Activated CD4-positive, alpha-beta T cell treated with anti-CD3 and anti-CD28 coated beads, Interleukin-10, Interleukin-2, amounts not matched to agents 100 ng/mL and 50 ng/mL, durations not matched to agents 16 hours and 8 hours (primary cell): Measurements from ENCODE around the gene SH3GL1.

Experiments
- DNase-seq: peaks from one replicate; pipeline ENCODE4 v3.0.0-alpha.2; 2020

SH3GL1 gene

DNA sequence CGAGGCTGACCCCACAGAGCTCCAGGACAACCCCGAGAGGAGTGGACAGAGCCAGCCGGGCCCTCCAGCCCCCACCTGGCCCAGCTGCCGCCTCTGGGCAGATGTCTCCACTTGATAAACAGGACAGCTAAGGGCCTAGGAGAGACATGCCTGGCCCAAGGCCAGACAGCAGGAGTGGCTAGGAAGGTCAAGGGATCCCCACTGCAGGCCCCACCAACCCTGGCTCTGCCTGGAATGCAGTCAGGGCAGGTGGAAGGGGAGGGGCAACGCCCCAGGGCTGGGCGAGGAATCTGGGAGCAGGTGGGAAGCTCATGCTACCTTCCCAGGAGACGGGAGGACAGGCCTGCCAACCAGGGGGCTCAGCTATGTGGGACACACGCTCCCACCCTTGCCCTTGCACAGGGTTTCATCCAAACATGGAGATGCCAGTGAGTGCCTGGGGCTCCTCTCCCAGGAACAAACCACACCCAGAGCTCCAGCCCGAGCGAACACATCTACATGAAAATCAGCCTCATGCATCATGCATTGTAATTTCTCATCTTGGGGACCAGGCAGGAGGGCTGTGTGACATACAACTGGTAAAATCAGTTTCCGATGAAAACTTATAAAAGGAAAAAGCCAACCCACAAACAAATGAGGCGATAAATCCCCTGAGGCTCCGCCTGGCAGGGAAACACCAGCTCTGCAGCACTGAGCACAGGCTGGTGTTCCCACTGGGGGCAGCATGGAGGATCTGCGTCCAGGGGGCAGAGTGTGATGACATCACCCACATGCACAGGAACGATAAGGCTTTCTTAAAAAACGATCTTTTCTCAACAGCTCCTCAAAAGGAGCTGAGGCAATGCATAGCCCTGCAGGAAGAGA, 25.0 kb downstream of the SH3GL1 start:
- DNase-seq: no peak

DNA sequence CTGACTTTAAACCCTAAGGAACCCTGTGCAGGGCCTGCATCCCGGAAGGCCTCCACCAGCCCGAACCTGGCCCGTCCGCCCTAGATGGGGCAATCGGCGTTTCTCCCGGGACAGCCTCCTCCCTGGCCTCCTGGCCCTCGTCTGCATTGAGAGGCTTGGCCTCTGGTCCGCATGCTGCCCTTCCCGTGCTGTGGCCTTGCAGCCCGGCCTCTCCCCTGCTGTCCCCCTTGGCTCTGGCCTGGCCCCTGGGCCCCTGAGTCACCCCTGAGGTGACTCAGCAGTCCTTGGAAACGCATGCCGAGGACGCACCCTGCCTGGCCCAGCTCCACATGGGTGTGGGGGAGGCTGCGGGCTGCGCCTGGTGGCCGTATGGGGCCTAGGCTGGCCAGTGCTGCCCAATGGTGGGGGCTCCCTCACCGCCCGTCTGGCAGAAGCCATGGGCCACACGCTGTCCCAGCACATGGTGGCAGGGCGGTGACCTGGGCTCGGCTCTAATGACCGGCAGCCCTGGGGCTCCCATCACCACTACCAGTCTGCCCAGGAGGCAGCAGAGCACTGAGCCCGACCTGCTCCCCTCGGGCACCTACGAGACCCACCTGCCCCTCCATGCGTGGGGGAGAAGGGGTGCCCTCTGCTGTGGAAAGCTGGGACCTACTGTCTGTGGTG, 25.7 kb downstream of the SH3GL1 start:
- no peak for DNase-seq

DNA sequence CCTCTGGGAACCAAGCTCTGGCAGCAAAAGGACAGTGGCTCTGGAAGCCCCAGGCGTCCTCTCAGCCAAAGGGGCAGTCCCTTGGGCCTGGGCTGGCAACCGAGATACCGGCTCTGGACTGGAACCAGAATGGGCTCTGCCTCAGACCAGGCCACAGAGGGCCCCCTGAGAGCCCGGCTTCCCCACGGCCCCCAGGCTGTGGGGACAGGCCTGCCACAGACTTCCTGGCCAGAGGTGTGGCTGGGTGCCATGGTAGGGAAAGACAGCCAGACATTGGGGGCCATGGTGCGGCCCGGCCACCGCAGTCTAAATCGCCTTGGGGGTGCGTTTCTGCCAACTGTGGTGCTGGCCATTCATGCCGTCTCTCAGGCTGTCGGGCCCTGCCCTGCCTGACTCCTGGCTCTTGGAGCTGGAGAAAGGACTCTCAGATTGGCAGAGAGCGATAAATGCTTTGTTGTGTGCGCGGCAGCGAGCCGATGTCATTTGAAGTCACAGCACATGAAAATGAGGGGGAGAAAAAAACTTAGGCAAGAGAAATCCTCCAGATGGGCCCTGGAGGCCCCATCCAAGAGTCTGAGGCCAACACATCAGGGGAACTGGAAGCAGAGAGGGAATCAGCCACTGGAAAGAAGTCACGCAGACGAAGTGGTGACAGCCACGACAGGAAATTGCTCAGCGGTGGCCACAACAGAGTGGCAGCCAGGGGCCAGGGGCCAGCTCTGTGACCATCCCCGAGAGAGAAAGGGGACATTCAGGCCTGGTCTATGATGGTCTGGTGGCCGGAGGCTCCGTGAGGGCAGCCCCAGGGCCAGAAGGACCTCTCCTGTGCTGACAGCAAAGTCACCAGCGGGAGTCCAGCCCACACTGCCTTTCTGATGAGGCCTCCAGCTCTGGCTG, 26.5 kb downstream of the SH3GL1 start:
- DNase-seq: no peak

DNA sequence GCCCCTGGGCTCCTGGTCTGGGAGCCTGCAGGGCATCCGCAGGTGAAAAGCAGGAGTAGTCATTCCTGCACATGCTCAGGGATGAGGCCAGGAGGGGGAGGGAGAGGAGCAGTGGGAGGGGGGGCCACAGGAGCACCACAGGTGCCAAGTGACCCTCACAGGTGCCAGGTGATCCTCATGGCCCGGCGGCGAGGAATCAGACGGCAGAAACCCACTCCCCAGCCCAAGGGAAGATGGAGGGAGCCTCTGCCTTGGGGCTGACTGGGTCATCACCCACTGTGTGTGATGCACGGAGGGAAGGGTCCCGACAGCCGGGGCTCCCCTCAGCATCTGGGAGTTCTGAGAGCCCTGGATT, 27.4 kb downstream of the SH3GL1 start:
- DNase-seq: no peak

DNA sequence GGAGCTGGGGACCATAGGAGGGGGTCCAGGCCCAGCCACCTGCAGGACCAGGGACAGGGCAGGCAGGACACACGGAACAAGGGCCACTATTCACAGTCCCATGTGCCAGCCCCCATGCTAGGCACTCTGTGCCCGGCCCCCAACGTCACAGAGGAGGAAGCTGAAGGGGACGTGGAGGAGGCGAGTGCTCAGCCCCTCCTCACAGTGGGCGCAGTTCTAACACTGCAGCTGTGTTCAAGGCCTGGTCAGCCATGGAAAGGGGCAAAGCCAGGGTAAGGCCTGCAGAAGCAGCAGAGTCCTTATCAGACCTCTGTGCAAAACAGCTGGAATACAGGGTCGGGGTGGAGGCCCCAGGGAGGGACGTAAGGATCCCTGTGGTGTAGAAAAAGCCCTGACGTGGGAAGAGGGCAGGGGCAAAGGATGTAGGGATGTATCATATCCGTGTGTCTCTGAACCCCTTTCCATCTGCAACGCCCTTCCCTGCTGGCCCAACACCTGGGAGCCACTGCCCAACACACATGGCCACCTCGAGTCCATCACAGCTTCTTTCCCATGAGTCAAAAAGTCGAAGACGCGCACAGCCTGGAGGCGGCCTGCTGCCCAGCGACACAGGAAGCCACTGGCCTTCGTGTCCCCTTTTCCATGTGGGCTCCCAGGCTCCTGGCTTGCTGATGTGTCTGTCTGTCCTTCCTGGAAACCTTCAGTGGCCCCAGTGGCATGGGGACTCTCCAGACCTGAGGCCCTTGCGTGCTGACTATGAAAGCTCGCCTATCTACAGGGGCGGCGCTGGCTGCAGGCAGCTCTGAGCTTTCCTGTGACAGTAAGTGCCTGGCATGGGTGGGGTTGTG, 28.0 kb downstream of the SH3GL1 start:
- no peak for DNase-seq

DNA sequence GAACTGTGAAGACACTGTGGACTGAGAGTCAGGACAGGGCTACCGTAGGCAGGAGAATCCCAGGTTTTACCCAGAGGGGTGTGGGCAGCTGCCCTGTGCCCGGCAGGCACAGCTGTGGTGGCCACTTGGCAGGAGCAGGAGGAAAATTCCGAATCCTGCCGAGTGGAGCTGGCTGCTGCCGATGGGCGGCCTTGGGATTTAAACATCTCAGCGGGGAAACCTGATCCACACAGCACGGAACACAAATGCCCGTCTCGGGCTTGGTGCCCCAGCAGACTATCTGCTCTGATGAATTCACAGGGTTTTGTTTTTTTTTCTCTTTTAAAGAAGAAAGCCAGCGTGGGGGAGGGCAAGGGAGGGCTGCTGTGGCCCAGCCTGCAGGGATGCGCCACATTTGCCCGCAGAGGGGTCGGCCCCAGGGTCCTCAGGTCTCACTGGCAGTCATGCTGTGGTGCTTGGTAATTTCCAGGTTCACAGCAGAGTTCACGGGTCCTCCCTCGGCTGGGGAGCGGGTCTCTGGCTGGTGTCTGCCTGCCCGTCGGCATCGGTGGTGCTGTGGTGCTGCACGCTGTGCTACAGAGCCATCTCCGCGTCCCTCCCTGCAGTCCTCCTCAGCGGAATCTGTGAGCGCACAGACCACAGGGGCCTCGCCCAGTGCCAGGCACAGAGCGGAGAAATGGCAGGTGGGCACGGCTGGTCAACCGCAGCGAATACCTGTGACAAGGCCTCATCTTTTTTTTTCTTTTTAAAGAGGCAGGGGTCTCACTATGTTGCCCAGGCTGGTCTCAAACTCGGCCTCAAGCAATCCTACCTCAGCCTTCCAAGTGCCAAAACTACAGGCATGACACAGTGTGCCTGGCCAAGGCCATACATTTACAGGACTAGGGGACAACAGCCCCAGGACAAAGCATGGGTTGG, 28.8 kb downstream of the SH3GL1 start:
- DNase-seq: no peak

DNA sequence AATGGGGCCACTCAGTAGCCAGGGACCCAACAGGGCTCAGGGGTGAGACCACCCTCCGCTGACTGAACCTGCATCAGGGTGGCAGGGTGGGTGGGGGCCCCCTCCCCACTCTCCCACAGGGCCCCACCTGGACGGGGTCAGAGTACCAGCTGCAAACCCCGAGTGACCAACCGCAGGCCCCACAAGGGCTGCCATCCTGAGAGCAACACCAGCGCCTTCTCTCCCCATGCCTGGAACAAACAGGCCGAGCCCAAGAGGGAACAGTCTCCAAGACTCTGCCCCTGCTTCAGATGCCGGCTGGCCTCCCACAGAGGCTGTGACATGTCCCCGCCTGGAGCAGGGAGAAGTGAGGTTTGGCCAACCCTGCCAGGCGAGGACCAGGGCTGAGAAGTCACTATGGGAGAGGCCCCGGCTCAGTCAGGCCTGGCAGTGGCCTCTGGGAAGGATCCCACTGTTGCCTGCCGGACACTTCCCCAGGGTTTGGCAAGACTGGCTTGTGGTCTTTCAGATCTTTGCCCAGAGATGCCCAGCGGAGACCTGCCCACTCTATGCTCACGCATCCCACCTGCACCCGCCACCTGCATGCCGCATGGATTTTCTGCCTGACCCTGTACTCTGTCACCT, 29.8 kb downstream of the SH3GL1 start:
- no peak for DNase-seq

DNA sequence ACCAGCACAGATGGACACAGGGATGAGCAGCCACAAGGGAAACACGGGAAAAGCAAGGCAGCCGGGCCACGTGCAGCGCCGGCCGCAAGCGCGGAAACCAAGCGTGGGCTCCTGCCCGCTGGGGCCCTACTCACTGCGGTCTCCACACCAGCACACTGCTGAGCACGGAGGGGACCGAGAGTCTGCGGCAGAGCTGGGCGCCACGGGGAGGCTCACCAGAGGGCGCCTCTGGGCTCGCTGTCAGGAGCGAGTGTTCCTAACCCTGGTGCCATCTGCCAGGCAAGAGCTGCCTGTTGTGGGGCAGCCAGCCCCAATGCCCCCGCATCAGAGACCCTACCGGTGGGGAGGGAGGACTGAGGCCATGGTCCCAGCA, 30.5 kb downstream of the SH3GL1 start:
- DNase-seq: peak; percentile 85

DNA sequence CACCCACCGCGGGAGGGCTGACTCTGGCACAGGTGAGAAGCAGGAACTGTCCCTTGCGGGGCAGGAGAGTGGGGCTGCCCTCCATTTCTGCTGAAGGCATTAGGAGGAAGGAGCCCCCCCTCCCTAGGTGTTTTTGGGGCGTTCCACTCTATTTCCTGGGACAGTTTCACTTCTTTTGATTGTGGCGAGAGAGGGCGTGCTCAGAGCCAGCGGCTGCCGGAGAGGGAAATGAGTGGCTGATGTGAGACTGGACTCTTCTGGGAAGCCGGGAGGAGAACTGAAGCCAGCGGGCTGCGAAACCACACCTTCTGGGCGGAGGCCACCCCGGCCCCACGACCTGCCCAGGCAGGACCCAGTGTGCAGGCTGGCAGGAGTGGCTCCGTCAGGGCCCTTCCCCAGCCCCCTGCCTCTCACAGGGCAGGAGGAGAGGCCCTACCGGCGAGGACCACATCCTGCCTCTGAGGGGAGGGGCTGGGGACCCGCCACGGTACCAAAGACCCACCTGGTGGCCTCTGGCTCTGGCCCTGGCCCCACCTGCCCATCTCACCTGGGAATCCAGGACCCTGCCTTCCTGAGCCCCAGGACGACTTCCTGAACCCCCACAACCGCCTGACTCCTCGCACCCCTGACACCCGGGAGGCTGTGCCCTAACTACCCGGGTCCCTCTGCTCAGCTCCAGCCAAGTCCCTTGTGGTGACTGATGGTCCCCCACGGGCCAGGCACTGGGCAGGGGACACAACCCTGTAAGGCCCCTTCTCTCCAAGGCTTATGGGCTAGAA, 31.0 kb downstream of the SH3GL1 start:
- peak; percentile 92 for DNase-seq

DNA sequence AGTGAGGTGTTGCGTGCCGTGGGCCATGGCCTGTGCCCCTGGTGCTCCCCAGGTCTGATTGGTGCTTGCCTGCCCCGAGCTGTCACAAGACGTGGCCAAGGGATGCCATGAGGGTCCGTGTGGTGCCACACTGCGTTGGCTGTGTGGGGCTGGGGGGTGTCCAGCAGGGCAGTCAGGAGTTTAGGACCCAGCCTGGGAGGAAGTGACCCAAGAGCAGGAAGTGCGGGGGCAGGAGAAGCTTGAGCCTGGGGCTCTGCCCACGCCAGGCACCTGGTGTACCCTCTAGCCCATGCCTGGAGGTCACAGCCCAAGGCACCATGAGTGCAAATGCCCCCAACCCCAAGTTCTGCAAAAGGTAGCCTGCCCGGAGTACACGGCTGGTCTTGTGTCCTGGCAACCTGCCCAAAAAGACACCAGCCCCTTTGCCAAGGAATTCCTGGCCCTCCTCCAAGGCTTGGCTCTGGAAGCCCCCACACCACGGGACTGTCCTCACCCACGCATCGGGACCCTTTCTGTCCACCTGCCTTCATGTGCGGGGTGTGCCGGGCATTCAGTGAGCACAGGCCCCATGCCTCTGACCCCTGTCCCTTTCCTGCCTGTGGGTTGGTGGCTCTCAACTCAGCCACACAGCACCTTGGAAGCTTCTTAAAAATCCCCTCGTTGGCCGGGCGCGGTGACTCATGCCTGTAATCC, 32.1 kb downstream of the SH3GL1 start:
- DNase-seq: peak; percentile 23

DNA sequence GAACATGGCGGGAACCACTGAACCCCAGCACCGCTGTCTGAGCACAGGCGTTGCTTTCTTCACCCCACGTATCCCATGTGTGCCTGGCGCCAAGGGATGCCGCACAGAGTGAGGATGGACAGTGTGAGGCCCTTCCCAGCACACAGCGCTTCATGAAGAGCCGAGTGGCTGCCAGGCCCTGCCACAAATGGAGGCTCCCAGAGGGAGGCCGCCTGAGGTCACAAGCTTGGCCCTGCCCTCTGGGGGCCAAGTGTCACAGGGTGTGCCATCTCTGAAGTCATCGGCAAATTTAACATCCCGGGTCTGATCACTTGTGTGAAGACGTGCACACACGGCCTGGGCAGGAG, 32.6 kb downstream of the SH3GL1 start:
- no peak for DNase-seq

DNA sequence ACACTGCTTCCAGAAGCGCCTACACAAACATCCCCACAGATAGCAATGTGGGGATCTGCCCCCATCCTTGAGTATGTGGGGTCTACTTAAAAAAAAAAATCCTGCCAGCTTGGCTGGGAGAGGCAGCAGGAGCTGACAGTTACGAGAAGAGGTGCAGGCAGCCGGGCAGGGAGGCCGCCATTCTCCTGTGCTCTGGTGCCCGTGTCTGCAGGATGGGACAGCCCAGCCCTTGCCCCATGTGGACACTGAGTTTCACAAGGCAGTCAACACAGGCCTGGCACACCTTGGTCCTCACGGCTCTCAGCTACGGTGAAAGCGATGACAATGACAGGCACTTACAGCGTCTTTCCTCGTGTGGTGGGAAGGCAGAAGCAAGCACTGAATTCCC, 33.0 kb downstream of the SH3GL1 start:
- DNase-seq: no peak

DNA sequence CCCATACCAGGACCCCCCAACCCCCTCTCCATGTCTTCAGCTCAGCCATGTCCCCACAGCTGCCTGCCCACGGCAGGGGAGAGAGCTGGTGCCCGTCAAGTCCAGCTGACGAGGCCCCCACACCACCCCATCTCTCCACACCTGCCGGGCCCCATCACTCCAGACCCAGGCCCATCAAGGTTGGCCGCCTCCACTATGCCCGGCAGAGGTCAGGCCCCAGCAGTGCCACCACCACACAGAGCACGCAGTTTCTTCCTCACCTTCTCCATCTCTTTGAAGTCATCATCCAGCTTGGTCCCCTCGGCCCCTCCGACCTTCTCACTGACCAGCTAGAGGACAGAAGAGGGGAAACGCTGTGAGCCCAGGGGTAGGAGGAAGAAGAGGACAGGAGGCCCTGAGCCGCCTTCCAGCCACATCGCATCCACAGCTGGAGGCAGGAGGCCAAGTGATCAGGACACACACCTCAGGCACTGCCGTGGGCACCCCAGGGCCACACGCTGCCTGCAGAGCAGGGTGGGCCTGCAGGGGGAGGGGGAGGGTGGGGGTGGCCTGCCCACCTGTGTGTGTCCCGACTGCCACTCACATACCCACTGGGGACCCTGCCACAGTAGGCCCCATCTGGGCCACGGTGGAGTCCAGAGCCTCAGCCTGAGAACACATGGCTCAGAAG, 33.5 kb downstream of the SH3GL1 start:
- no peak for DNase-seq

DNA sequence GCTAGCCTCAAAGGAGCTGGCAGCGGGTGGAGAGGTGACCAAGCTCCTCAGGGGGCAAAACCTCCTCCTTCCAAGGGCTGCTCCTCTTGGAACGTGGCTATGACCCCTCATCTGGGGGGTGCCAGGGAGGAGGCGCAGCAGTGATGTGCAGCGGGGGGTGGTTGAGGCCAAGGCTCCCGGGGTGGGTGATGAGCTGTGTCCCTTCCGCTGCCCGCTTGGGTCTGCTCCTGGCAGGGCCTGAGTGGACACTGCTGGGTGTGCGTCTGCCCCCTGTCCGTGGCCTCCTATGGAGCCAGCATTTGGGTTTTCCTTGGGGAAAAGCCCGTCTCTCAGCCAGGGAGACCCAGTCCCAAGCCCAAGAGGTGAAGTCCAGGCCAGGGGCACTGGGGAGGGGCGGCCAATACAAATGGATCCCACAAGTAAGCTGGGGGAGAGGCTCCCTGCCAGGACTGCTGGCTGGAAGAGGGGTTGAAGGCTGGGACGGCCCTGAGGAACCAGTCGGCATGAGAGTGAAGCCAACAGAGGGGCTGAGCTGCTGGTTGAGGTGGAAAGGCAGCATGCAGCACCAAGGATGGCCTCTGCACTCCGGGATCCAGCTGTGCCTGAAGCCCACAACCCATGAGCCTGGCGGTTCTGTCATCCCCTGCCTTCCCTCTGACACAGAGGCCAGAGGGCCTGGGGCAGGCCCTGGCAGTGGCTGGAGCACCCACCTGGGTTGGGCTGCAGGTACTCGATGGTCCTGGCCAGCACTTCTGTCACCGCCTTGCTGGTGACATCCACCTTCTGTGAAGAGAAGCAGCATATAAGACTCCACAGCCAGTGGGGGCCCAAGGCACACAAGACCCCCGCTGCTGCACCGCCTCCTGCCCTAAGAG, 34.3 kb downstream of the SH3GL1 start:
- no peak for DNase-seq

DNA sequence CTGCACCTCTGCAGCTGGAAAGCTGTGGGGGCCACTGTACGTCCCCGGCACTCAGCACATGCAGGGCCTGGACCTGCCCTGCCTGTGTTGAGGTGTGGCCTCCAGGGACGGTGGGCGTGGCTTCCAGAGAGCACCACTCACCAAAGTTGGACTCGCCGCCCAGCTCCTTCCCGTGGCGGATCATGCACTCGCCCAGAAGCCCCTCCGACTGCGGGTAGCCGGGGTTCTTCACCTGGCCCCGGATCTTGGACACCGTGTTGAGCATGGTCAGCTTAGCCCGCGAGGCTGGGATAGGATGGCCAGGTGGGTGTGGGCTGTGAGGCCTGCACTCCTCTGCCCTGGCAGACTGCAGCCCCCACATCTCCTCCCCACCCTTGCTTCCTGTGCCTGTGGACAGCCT, 35.0 kb downstream of the SH3GL1 start:
- DNase-seq: no peak

DNA sequence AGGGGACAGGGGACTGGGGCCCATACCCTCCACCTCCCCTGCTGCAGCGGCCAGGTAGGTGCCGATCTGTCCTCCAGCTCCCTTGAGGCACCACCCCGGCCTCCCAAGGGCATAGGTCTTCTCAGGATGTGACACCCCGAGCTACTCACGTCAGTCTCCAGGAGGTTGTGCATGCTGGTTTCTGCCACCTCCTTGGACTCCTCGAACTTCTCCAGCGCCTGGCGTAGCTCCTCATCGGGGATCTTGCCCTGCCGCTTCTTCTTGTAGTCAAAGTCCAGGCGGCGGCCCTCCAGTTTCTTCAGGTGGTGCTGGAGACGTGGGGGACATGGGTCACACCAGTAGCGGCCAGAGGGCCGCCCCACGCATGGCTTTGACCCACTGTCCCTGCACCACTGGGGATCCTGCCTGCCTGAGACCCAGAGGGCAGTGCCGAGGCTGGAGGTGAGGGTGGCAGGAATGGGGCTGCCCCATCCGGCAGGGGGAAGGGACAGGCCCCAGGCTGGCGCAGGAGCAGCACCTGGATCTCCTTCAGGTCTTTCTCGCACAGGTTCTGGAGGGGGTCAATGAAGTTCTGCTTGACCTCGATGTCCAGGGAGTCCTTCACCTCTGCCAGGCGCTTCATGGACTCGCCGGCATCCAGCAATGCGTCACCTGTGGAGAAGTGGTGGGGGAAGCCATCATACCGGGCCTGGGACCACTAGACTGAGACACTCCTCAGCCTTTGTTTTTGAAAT, 36.6 kb downstream of the SH3GL1 start:
- no peak for DNase-seq

DNA sequence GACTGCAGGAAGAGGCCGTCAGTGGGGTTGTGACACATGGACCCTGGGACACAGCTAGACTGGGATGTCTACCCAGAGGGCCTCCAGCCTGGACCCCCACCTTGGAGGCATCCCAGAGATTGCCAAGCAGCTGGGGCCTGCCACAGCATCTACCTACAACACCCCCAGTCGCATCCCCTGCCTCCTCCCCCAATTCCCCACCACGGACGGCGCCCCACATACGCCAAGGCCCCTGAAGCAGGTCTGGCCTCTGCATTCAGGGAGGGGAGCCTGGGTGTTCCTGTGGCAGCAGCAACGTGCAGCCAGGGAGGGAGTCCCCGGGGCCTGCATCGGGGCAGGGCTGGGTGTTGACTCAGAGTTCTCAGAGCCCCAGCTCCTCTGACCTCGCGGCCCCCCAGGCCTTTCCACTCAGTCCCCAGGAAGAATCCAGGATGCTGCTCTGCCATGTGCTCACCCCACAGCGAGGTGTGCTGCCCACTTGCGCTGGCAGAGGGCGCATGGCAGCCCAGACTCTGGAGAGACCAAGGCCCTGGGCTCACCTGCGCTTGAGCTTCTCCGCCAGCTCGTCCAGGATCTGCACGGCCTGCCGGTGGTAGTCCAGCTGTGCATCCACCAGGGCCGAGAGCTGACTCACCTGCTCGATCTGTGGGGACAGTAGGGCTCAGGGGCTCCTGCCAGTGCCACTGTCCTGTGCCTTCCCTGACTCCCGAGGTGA, 37.4 kb downstream of the SH3GL1 start:
- DNase-seq: peak; percentile 22
